GM23248 (cell line): ENCODE measurements around the gene RPS6KA5. TPM values are rescaled to one million over a fixed set of nuclear protein-coding genes. Genes with fewer than 3 reads are reported as not detected.

Source experiments
- DNase-seq: peaks from one replicate; pipeline ENCODE4 v3.0.0-alpha.2; 2015
- H2AFZ ChIP-seq: fragments of 200-600 bp; sonication (generic); 2 replicates; pipeline ENCODE4 v1.6.1; 2016; ENCODE audit warnings: antibody characterized with exemption
- H3F3A ChIP-seq: fragments of 200-600 bp; sonication (generic); 2 replicates; pipeline ENCODE4 v1.6.1; 2016; ENCODE audit warnings: mild to moderate bottlenecking, antibody characterized with exemption, mixed run types; ENCODE audit not compliant: insufficient read depth
- H3K27ac ChIP-seq: fragments of 200-600 bp; sonication (generic); 2 replicates; pipeline ENCODE4 v1.5.1; 2016; ENCODE audit warnings: mild to moderate bottlenecking
- H3K27me3 ChIP-seq: fragments of 200-600 bp; sonication (generic); replicated peaks from 2 replicates; pipeline ENCODE4 v1.6.1; 2016; ENCODE audit warnings: mild to moderate bottlenecking; ENCODE audit not compliant: insufficient read depth
- H3K36me3 ChIP-seq: fragments of 200-600 bp; sonication (generic); 2 replicates; pipeline ENCODE4 v1.6.1; 2016; ENCODE audit warnings: low read depth, mild to moderate bottlenecking
- H3K4me1 ChIP-seq: fragments of 200-600 bp; sonication (generic); 2 replicates; pipeline ENCODE4 v1.6.1; 2016; ENCODE audit warnings: mild to moderate bottlenecking; ENCODE audit not compliant: insufficient read depth
- H3K4me2 ChIP-seq: fragments of 200-600 bp; sonication (generic); one replicate; pipeline ENCODE4 v1.6.1; 2016; ENCODE audit warnings: mild to moderate bottlenecking; ENCODE audit not compliant: unreplicated experiment
- H3K4me3 ChIP-seq: fragments of 200-600 bp; sonication (generic); 2 replicates; pipeline ENCODE4 v1.5.1; 2016; ENCODE audit warnings: mild to moderate bottlenecking
- H3K79me2 ChIP-seq: fragments of 200-600 bp; sonication (generic); 2 replicates; pipeline ENCODE4 v1.6.1; 2016; ENCODE audit warnings: mild to moderate bottlenecking; ENCODE audit not compliant: insufficient read depth
- H3K9ac ChIP-seq: fragments of 200-600 bp; sonication (generic); 2 replicates; pipeline ENCODE4 v1.6.1; 2016; ENCODE audit warnings: mild to moderate bottlenecking
- H3K9me2 ChIP-seq: fragments of 200-600 bp; sonication (generic); 2 replicates; pipeline ENCODE4 v1.6.1; 2016; ENCODE audit warnings: mixed run types, mild to moderate bottlenecking, moderate library complexity; ENCODE audit not compliant: insufficient read depth
- H3K9me3 ChIP-seq: fragments of 200-600 bp; sonication (generic); one replicate; pipeline ENCODE4 v1.6.1; 2017; ENCODE audit warnings: low read depth
- H4K20me1 ChIP-seq: fragments of 200-600 bp; sonication (generic); 2 replicates; pipeline ENCODE4 v1.6.0; 2016; ENCODE audit not compliant: insufficient read depth
- EZH2 ChIP-seq: fragments of 200-600 bp; sonication (generic); IDR thresholded peaks from 2 replicates; pipeline ENCODE4 v1.6.1; 2018; ENCODE audit warnings: antibody characterized with exemption, mild to moderate bottlenecking; ENCODE audit not compliant: insufficient read depth, poor library complexity, severe bottlenecking
- EZH2phosphoT487 ChIP-seq: fragments of 200-600 bp; sonication (generic); IDR thresholded peaks from 2 replicates; pipeline ENCODE4 v1.6.1; 2018; ENCODE audit warnings: antibody characterized with exemption, moderate library complexity, mild to moderate bottlenecking, low read depth; ENCODE audit not compliant: insufficient read depth
- WGBS, 2 experiments: methylation state at CpG; one replicate each; pipeline ENCODE4 v1.1.6; 2015 to 2017; ENCODE audit warnings: low lambda C conversion rate in 2 of 2, low coverage in 1 of 2; ENCODE audit errors: missing lambda C conversion rate in 2 of 2; 5-methylcytosine and 5-hydroxymethylcytosine counted together
- in situ Hi-C: fragments of 300-500 bp; cut with MboI; formaldehyde crosslinking; loops from 2 replicates; pipeline ENCODE4 v1.15.0; 2020
- polyA plus RNA-seq: library from polyadenylated mRNA; unstranded; fragments of >200 nt; fragmentation: Nextera tagmentation; extraction: Ambion mirVana; gene quantifications from 2 replicates; pipeline ENCODE4 v1.2.1, GENCODE V29; 2016
- total RNA-seq: library from RNA; depleted of rRNA; stranded (reverse); fragments of >200 nt; shearing (Covaris generic); gene quantifications from 2 replicates; pipeline ENCODE4 v1.2.3, GENCODE V29; 2014

Gene RPS6KA5
- total and polyA plus RNA-seq, 2 experiments from 2014 or later: 0.54 to 1.2 TPM

DNA sequence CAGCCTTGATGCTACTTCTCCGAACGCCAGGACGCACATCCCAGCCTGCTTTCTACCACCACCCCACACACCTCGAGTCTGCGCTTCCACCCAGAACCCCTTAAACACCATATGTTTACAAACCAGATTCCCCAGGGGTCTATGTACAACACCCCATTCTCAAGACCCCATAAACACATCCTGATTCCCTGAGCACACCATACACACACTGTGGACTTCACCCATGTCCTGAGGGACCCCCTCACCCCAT lies 244.9 kb downstream of the RPS6KA5 start:
- peak; percentile 20 for DNase-seq
- no peaks in the 10 kb centered on the region for H3F3A ChIP-seq
- 6 to 10% methylated on average over 5 of the region's 5 CpGs for WGBS, 2 experiments
- no peaks in the 10 kb centered on the region for H3K4me1 ChIP-seq
- H3K9me2 ChIP-seq: no peaks in the 10 kb centered on the region
- in situ Hi-C loops: no loop called here
- H2AFZ ChIP-seq: peak overlapping the region; percentile 82
- no peak overlapping the region for H3K27ac ChIP-seq
- H3K9me3 ChIP-seq: no peaks in the 10 kb centered on the region
- peak overlapping the region; percentile 85 for H3K4me2 ChIP-seq
- TF ChIP-seq EZH2 (no peak), EZH2phosphoT487 (no peak)
- no peaks in the 10 kb centered on the region for H4K20me1 ChIP-seq
- H3K9ac ChIP-seq: peak overlapping the region; percentile 90
- peak overlapping the region; percentile 82 for H3K4me3 ChIP-seq
- peaks cover 35% of the 10 kb centered on the region for H3K79me2 ChIP-seq
- no peaks in the 10 kb centered on the region; the same call in 1 of the 2 replicates for H3K27me3 ChIP-seq
- no peaks in the 10 kb centered on the region for H3K36me3 ChIP-seq

DNA sequence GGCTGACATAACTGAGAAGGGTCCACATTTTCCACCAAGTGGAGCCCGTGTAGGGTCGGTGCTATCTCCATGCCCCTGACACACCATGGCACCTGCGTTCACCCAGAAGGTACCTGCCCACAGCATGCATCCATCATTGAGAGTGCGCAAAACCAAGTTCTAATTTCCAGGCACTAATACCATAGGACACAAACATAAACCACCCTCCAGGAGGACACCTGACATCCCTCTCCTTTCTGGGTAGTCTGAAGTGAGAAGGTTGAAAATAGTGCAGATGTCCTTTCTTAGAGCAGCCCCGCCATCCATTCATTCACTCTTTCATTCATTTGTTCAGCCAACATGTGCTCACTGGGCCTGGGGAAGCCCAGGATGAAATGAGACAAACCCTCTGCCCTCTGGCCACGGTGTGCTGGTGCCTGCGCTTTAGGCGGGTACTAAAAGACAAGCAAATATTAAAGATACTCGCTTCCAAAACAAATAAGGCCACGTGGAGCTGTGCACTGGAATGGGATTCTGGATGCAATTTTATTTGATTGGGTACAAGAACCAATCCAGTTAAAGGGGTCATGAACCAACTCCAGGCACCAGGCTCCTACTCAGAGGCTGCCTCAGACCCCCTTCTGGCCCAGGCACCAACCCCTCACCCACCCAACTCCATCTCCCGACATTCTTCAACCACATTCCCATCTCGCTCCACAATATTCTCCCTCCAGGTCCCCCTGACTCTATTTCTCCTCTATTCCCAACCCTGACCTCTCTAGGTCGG lies 245.5 kb downstream of the RPS6KA5 start:
- peak overlapping the region; percentile 82 for H3K4me3 ChIP-seq
- peaks cover 40% of the 10 kb centered on the region for H3K79me2 ChIP-seq
- no peaks in the 10 kb centered on the region for H4K20me1 ChIP-seq
- H2AFZ ChIP-seq: peak overlapping the region; percentile 82
- TF ChIP-seq EZH2: no peak
- TF ChIP-seq EZH2phosphoT487: no peak
- WGBS, 2 experiments: 60% methylated on average over 13 of the region's 13 CpGs
- H3K9me2 ChIP-seq: no peaks in the 10 kb centered on the region
- no peaks in the 10 kb centered on the region for H3F3A ChIP-seq
- peak overlapping the region; percentile 90 for H3K9ac ChIP-seq
- no peaks in the 10 kb centered on the region for H3K9me3 ChIP-seq
- H3K27ac ChIP-seq: no peak overlapping the region
- H3K4me1 ChIP-seq: no peaks in the 10 kb centered on the region
- in situ Hi-C loops: no loop called here
- no peak for DNase-seq
- no peaks in the 10 kb centered on the region; the same call in 1 of the 2 replicates for H3K27me3 ChIP-seq
- H3K4me2 ChIP-seq: peak overlapping the region; percentile 85
- H3K36me3 ChIP-seq: no peaks in the 10 kb centered on the region

DNA sequence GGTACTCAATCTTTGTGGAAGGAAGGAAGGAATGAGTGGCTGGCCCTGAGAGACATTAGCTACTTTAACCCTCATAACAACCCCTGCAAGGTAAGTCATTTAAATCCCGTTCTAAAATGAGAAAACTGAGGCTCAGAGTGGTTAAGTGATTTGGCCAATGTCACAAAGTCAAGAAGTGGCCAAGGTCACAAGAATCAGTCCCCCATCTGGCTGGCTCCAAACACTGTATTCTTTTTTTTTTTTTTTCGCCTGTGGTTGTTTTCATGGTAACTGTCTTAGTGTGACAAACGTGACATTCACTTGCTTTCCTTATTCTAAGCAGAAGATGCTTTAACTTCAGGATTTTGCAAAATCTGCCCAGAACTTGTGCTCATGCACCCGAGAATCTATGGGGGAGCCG lies 247.0 kb downstream of the RPS6KA5 start:
- no peak overlapping the region for H3K4me2 ChIP-seq
- peaks cover 41% of the 10 kb centered on the region for H3K79me2 ChIP-seq
- no peaks in the 10 kb centered on the region; the same call in 1 of the 2 replicates for H3K27me3 ChIP-seq
- H3K4me1 ChIP-seq: no peaks in the 10 kb centered on the region
- WGBS, 2 experiments: 84 to 85% methylated on average over 5 of the region's 5 CpGs
- no peak for DNase-seq
- no peaks in the 10 kb centered on the region for H3K36me3 ChIP-seq
- 0 out of 2 replicates have a peak, but pooled peaks cover 4% of the 10 kb centered on the region for H4K20me1 ChIP-seq
- H3F3A ChIP-seq: no peaks in the 10 kb centered on the region
- H3K9me3 ChIP-seq: no peaks in the 10 kb centered on the region
- no peak overlapping the region for H2AFZ ChIP-seq
- in situ Hi-C loops: no loop called here
- H3K9me2 ChIP-seq: no peaks in the 10 kb centered on the region
- no peak overlapping the region for H3K27ac ChIP-seq
- H3K4me3 ChIP-seq: no peak overlapping the region
- TF ChIP-seq EZH2: no peak
- no peak for TF ChIP-seq EZH2phosphoT487
- no peak overlapping the region for H3K9ac ChIP-seq

DNA sequence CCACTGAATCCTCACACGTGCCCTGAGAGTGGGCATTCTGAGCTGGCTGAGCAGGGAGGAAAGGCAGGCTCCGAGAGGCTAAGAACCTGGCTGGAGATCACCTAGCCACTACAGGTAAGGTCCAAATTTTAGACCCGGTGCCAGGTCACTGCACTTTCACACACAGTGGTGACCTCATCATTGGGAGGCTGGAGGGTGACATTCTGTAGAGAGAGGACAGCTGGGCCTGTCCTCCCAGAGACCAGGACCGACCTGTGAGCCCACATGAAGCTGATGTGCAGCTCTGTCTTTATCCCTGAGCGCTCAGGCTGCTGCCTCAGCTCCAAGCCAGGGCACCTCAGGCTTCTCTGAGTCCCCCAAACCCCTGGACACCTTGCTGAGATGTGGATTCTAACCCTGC lies 248.3 kb downstream of the RPS6KA5 start:
- Histone ChIP-seq H3F3A (no peaks in the 10 kb centered on the region), H2AFZ (no peak overlapping the region), H3K4me3 (no peak overlapping the region), H3K4me2 (no peak overlapping the region), H4K20me1 (0 out of 2 replicates have a peak, but pooled peaks cover 4% of the 10 kb centered on the region), H3K36me3 (no peaks in the 10 kb centered on the region), H3K9ac (no peak overlapping the region), H3K9me3 (no peaks in the 10 kb centered on the region), H3K9me2 (no peaks in the 10 kb centered on the region), H3K4me1 (0 out of 2 replicates have a peak, but pooled peaks cover 3% of the 10 kb centered on the region), H3K79me2 (peaks cover 47% of the 10 kb centered on the region), H3K27me3 (no peaks in the 10 kb centered on the region; the same call in 1 of the 2 replicates), H3K27ac (no peak overlapping the region)
- 89 to 93% methylated on average over 5 of the region's 5 CpGs for WGBS, 2 experiments
- TF ChIP-seq EZH2 (no peak), EZH2phosphoT487 (no peak)
- in situ Hi-C loops: no loop called here
- DNase-seq: no peak
